Nephron (organoid): ENCODE results near the gene GNS.

Source experiments
- H3K27ac Mint-ChIP-seq, 3 experiments: 2 replicates each; pipeline ENCODE4 v1.8.0; 2020; ENCODE audit warnings: mixed read lengths in 3 of 3, mild to moderate bottlenecking in 2 of 3, moderate library complexity in 1 of 3
- H3K27me3 Mint-ChIP-seq: 2 replicates; pipeline ENCODE4 v1.8.0; 2021; ENCODE audit warnings: low read depth, mild to moderate bottlenecking, moderate library complexity, mixed read lengths
- H3K36me3 Mint-ChIP-seq: 2 replicates; pipeline ENCODE4 v1.8.0; 2020; ENCODE audit warnings: low read depth, mixed read lengths
- H3K4me1 Mint-ChIP-seq: 2 replicates; pipeline ENCODE4 v1.8.0; 2020; ENCODE audit warnings: mixed read lengths
- H3K4me3 Mint-ChIP-seq, 3 experiments: 2 replicates each; pipeline ENCODE4 v1.8.0; 2020; ENCODE audit warnings: mild to moderate bottlenecking in 3 of 3, mixed read lengths in 3 of 3, moderate library complexity in 2 of 3
- H3K9me3 Mint-ChIP-seq: 2 replicates; pipeline ENCODE4 v1.8.0; 2020; ENCODE audit warnings: mixed read lengths
- TF ChIP-seq, protein P1 (sequence below), 3 experiments: fragments of 200-600 bp; sonication (generic); IDR thresholded peaks; one replicate each; pipeline ENCODE4 v1.5.0; 2021; ENCODE audit warnings: antibody characterized with exemption in 3 of 3; ENCODE audit not compliant: unreplicated experiment in 3 of 3

The GNS gene

DNA sequence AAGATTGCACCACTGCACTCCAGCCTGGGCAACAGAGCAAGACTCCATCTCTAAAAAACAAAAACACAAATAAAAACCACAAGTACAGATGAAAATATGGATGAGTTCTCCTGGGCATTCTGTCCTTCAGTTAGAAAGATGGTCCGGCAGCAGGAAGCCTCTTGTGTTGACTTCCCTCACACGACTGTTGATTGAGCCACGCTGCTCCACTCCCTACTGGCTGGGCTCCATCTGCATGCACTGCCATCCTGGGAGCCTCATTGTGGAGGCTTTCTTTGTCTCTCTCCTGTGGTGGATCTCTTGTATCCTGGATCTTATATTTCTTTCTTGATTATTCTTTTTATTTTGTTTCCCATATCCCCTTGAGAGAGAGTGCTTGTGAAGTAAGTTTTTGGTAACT lies 34.4 kb upstream of the GNS start:
- H3K36me3 Mint-ChIP-seq = peaks cover 4% of the 10 kb centered on the region
- TF ChIP-seq, protein P1, sequence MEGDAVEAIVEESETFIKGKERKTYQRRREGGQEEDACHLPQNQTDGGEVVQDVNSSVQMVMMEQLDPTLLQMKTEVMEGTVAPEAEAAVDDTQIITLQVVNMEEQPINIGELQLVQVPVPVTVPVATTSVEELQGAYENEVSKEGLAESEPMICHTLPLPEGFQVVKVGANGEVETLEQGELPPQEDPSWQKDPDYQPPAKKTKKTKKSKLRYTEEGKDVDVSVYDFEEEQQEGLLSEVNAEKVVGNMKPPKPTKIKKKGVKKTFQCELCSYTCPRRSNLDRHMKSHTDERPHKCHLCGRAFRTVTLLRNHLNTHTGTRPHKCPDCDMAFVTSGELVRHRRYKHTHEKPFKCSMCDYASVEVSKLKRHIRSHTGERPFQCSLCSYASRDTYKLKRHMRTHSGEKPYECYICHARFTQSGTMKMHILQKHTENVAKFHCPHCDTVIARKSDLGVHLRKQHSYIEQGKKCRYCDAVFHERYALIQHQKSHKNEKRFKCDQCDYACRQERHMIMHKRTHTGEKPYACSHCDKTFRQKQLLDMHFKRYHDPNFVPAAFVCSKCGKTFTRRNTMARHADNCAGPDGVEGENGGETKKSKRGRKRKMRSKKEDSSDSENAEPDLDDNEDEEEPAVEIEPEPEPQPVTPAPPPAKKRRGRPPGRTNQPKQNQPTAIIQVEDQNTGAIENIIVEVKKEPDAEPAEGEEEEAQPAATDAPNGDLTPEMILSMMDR (IDR thresholded peaks at IDR 0.05; ENCODE audit: unreplicated experiment in 3 of 3) = no peak
- H3K4me1 Mint-ChIP-seq = no peaks in the 10 kb centered on the region

DNA sequence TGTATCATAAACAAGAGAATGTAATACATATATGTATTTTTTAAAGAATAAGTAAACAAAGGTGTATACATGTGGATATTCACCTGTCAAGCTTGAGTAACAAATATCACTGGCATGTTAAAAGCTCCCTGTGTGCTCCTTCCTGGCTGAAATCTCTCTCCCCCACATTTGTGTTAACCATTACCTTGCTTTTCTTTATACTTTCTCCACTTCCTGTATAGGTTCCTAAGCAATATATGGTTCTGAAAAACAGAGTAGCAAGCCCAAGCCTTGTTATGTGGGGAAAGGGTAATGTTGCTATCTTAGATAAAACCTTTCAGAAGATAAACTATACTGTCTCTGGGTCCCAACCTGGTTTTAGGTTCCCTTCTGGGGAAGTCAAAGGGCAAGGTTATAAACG lies 32.9 kb upstream of the GNS start:
- H3K27me3 Mint-ChIP-seq = peaks cover 5% of the 10 kb centered on the region
- TF ChIP-seq, protein P1 (IDR thresholded peaks at IDR 0.05; ENCODE audit: unreplicated experiment in 3 of 3) = no peak
- peak overlapping the region in 1 of 3 experiments; percentile 81 for H3K27ac Mint-ChIP-seq
- H3K4me3 Mint-ChIP-seq = no peak overlapping the region
- no peaks in the 10 kb centered on the region for H3K9me3 Mint-ChIP-seq
- H3K4me1 Mint-ChIP-seq = no peaks in the 10 kb centered on the region
- H3K36me3 Mint-ChIP-seq = peaks cover 4% of the 10 kb centered on the region

More for the DNA sequence above, 34.4 kb upstream of the GNS start:
- no peaks in the 10 kb centered on the region for H3K9me3 Mint-ChIP-seq
- H3K27me3 Mint-ChIP-seq = peaks cover 5% of the 10 kb centered on the region
- no peak overlapping the region for H3K27ac Mint-ChIP-seq
- no peak overlapping the region for H3K4me3 Mint-ChIP-seq

DNA sequence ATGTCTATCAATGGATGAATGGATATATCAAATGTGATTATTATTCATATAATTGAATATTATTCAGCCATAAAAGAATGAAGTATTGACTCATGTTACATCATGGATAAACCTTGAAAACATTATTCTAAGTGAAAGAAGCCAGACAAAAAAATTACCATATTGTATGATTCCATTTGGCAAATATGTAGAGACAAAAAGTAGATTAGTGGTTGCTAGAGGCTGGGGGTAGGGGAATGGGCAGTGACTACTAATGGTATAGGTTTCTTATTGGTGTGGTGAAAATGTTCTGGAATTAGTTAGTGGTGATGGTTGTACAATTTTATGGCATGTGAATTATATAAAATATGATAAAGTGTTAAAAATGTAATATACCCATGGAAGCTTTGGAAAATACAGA lies 31.8 kb upstream of the GNS start:
- peaks cover 5% of the 10 kb centered on the region for H3K27me3 Mint-ChIP-seq
- TF ChIP-seq, protein P1 (IDR thresholded peaks at IDR 0.05; ENCODE audit: unreplicated experiment in 3 of 3) = no peak
- no peaks in the 10 kb centered on the region for H3K9me3 Mint-ChIP-seq
- no peak overlapping the region for H3K27ac Mint-ChIP-seq
- peaks cover 4% of the 10 kb centered on the region for H3K36me3 Mint-ChIP-seq
- H3K4me1 Mint-ChIP-seq = no peaks in the 10 kb centered on the region
- H3K4me3 Mint-ChIP-seq = no peak overlapping the region

DNA sequence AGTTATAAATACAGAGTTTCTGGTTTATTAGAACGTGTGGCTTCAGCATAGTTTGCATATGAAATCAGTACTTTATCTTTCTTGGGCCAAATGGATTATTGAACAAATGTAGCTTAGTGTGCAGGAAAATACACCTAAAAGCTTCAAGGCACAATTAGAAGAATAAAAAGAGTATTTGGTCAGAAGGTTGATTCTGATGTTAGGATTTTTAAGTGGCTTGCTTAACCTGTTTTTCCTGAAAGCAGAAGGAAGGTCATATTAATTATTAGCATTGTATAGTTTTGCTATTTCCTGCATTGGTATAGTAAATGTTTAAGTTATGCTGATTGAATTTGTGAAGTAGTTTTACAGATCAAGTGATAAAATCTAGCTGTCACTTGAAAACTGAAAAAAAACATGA lies 31.0 kb upstream of the GNS start:
- no peaks in the 10 kb centered on the region for H3K9me3 Mint-ChIP-seq
- H3K4me3 Mint-ChIP-seq = no peak overlapping the region
- no peak overlapping the region for H3K27ac Mint-ChIP-seq
- no peaks in the 10 kb centered on the region for H3K4me1 Mint-ChIP-seq
- peaks cover 12% of the 10 kb centered on the region for H3K27me3 Mint-ChIP-seq
- H3K36me3 Mint-ChIP-seq = peaks cover 4% of the 10 kb centered on the region
- TF ChIP-seq, protein P1 (IDR thresholded peaks at IDR 0.05; ENCODE audit: unreplicated experiment in 3 of 3) = no peak

DNA sequence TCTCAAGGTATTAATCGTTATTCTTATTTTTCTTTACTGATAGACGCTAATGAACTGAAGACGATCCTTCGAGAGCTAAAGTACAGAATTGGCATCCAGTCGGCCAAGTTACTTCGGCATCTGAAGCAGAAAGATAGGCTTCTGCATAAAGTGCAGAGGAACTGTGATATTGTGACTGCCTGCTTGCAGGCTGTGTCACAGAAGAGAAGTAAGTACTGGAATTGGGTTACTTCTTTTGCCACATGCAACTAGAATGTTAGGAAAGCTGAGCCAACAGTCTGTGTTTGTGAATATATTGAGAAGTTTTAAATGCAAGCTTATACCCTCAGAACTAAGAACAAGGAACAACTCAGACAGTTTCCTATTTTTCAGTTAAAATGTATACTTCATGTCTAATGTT lies 26.6 kb upstream of the GNS start:
- peaks cover 13% of the 10 kb centered on the region for H3K4me1 Mint-ChIP-seq
- TF ChIP-seq, protein P1 (IDR thresholded peaks at IDR 0.05; ENCODE audit: unreplicated experiment in 3 of 3) = no peak
- H3K9me3 Mint-ChIP-seq = no peaks in the 10 kb centered on the region
- H3K27ac Mint-ChIP-seq = no peak overlapping the region
- H3K4me3 Mint-ChIP-seq = no peak overlapping the region
- peaks cover 49% of the 10 kb centered on the region for H3K27me3 Mint-ChIP-seq
- no peaks in the 10 kb centered on the region for H3K36me3 Mint-ChIP-seq

DNA sequence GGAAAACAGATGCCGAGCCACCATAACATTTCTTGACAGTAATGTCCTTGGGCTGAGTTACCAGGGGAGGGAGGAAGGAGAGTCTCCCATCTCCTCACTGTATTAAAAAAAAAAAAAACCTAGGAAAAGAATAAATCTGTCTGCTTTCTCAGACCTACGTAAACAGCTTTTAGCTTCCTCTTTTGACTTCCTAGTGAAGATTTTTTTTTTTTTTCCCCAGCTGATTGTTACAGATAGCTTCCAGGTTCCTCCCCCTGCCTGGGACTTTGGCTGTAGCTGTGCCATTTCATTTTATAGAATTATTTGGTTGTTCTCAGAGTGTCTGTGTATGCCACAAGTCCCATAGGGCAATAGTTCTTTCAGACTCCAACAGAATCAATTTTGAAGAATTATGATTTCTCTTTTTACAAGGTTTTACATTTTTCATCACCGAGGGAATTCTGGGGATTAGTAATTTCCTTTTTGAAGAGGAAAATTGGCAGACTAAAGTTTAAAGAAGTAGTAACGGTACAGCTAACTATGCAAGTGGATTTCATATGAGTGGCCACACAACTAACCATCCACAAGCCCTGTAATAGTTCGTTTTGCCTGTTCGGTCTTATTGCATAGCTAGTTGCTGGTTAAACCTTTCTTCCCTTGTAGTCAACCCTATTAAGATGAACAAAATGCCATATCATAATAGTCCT lies 23.1 kb upstream of the GNS start:
- Mint-ChIP-seq H3K27me3 (peaks cover 76% of the 10 kb centered on the region), H3K9me3 (peaks cover 2% of the 10 kb centered on the region)

More for the DNA sequence above, 23.1 kb upstream of the GNS start:
- TF ChIP-seq, protein P1 (IDR thresholded peaks at IDR 0.05; ENCODE audit: unreplicated experiment in 3 of 3) = no peak
- H3K36me3 Mint-ChIP-seq = peaks cover 3% of the 10 kb centered on the region
- peaks cover 18% of the 10 kb centered on the region for H3K4me1 Mint-ChIP-seq
- no peak overlapping the region for H3K27ac Mint-ChIP-seq
- peak overlapping the region; percentile 81 to 84 (median 83) for H3K4me3 Mint-ChIP-seq
